ENCODE results near the gene TRAPPC1.

Gene TRAPPC1

Small RNA genes lying within 50 kb of the gene (small RNA-seq; reads per million reads assigned to genes)
- gene SCARNA21 = 23.0 to 31.1 reads per million in 2 experiments

All from SK-N-DZ (cell line).